CD4-positive, alpha-beta memory T cell (primary cell): ENCODE data around the gene HSPA12A. TPM values are rescaled to one million over a fixed set of nuclear protein-coding genes. Genes with fewer than 3 reads are reported as not detected.

Experiments used
- CTCF ChIA-PET: fragments of 350-600 bp; sonication (Branson Sonifier 250); formaldehyde crosslinking; loops from one replicate; lab custom pipeline; 2021; ENCODE audit warnings: inconsistent platforms; ENCODE audit not compliant: partially characterized antibody; lab: Charles Lee
- POLR2A ChIA-PET: fragments of 350-600 bp; sonication (Branson Sonifier 250); formaldehyde crosslinking; loops from one replicate; lab custom pipeline; 2021; ENCODE audit not compliant: partially characterized antibody; lab: Charles Lee
- DNase-seq, 5 donors: peaks; one replicate each; pipeline versions ENCODE4 v3.0.0 to v3.0.0-alpha.2; 2020 to 2022; ENCODE audit warnings: mixed read lengths in 1 of 5
- H3K27ac ChIP-seq: one replicate; pipeline ENCODE4 v1.7.0; 2013; ENCODE audit warnings: low read depth, low read length
- H3K27me3 ChIP-seq: 2 replicates; pipeline ENCODE4 v1.7.0; 2013; ENCODE audit warnings: mild to moderate bottlenecking, low read length, moderate library complexity; ENCODE audit not compliant: insufficient read depth
- H3K36me3 ChIP-seq: 2 replicates; pipeline ENCODE4 v1.7.0; 2013; ENCODE audit warnings: mild to moderate bottlenecking, low read length, moderate library complexity; ENCODE audit not compliant: insufficient read depth
- H3K4me1 ChIP-seq: 2 replicates; pipeline ENCODE4 v1.7.0; 2013; ENCODE audit warnings: mild to moderate bottlenecking, low read length, moderate library complexity; ENCODE audit not compliant: insufficient read depth
- H3K4me3 ChIP-seq, 2 donors: one replicate each; pipeline ENCODE4 v1.7.0; 2013; ENCODE audit warnings: low read length in 2 of 2, mild to moderate bottlenecking in 1 of 2
- H3K9me3 ChIP-seq, 2 donors: one replicate each; pipeline ENCODE4 v1.7.0; 2013; ENCODE audit warnings: low read length in 2 of 2, control low read depth in 1 of 2; ENCODE audit not compliant: control insufficient read depth in 1 of 2
- H3K27ac Mint-ChIP-seq, 7 donors: one replicate each; pipeline ENCODE4 v1.8.0; 2020 to 2021; ENCODE audit warnings: mixed read lengths in 7 of 7, mild to moderate bottlenecking in 6 of 7, inconsistent platforms in 3 of 7, moderate library complexity in 3 of 7
- H3K27me3 Mint-ChIP-seq, 2 donors: one replicate each; pipeline ENCODE4 v1.8.0; 2020 to 2021; ENCODE audit warnings: mixed read lengths in 2 of 2
- H3K36me3 Mint-ChIP-seq, 2 donors: one replicate each; pipeline ENCODE4 v1.8.0; 2020 to 2021; ENCODE audit warnings: mixed read lengths in 2 of 2, inconsistent platforms in 1 of 2, mild to moderate bottlenecking in 1 of 2
- H3K4me1 Mint-ChIP-seq, 4 donors: one replicate each; pipeline ENCODE4 v1.8.0; 2020 to 2021; ENCODE audit warnings: mixed read lengths in 4 of 4, mild to moderate bottlenecking in 1 of 4
- H3K4me3 Mint-ChIP-seq, 8 donors: one replicate each; pipeline ENCODE4 v1.8.0; 2020 to 2021; ENCODE audit warnings: mixed read lengths in 8 of 8, mild to moderate bottlenecking in 7 of 8, moderate library complexity in 6 of 8, inconsistent platforms in 3 of 8
- H3K9me3 Mint-ChIP-seq, 8 donors: one replicate each; pipeline ENCODE4 v1.8.0; 2020 to 2021; ENCODE audit warnings: mixed read lengths in 8 of 8, mild to moderate bottlenecking in 5 of 8, inconsistent platforms in 3 of 8, moderate library complexity in 1 of 8
- intact Hi-C: fragments of 100-400 bp; cut with micrococcal nuclease; formaldehyde crosslinking; loops from one replicate; pipeline ENCODE4 v1.15.1; 2023
- polyA plus RNA-seq, 2 donors: library from polyadenylated mRNA; unstranded; fragments of 300-500 nt; fragmentation: Illumina TruSeq; gene quantifications; one replicate each; pipeline ENCODE4 v1.2.3, GENCODE V29; 2021
- total RNA-seq, 2 experiments: library from RNA; stranded (reverse); gene quantifications; one replicate each; pipeline ENCODE4 v1.2.3, GENCODE V29; 2021

Gene HSPA12A
- total and polyA plus RNA-seq, 4 experiments from 2014 or later = 0.14 to 0.64 (median 0.36) TPM; not detected in 1

GRCh38 chr10:116663342-116663741 is 79.0 kb downstream of the HSPA12A start:
- peaks cover 0 to 5% (median 0%) of the 10 kb centered on the region in 8 donors for H3K9me3 Mint-ChIP-seq
- no peaks in the 10 kb centered on the region for H3K36me3 Mint-ChIP-seq
- no peak for DNase-seq
- Histone ChIP-seq H3K4me1 (no peaks in the 10 kb centered on the region), H3K27me3 (no peaks in the 10 kb centered on the region), H3K9me3 (no peaks in the 10 kb centered on the region), H3K27ac (no peak overlapping the region), H3K36me3 (no peaks in the 10 kb centered on the region), H3K4me3 (no peak overlapping the region)
- intact Hi-C loops = no loop called here
- H3K4me1 Mint-ChIP-seq = no peaks in the 10 kb centered on the region
- POLR2A ChIA-PET = no interaction called here
- H3K27ac Mint-ChIP-seq = no peak overlapping the region
- H3K27me3 Mint-ChIP-seq = peaks cover 4 to 6% of the 10 kb centered on the region in 2 donors
- CTCF ChIA-PET = no interaction called here
- H3K4me3 Mint-ChIP-seq = no peak overlapping the region

DNA sequence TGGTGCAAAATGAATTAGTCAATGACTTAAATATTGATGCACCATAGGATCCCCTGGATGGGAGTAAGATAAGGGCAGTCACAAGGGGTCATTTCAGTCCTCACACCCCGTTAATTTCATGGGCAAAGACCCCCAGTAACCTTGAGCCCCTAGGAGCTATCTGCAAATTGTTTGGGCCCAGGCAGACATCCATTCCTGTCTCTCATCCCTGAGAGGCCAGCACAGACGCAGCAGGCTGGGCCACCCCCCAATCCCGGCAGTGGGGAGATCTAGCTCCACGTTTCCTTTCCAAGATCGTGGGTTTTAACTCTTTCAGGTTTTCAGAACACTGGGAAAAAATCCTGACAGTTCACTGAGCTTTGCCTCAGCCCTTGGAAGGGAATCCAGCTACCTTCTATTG is 81.5 kb downstream of the HSPA12A start:
- no peaks in the 10 kb centered on the region for H3K36me3 Mint-ChIP-seq
- H3K27me3 Mint-ChIP-seq = peaks cover 2 to 7% of the 10 kb centered on the region in 2 donors
- Histone ChIP-seq H3K27ac (no peak overlapping the region), H3K9me3 (no peaks in the 10 kb centered on the region), H3K4me1 (no peaks in the 10 kb centered on the region), H3K36me3 (no peaks in the 10 kb centered on the region), H3K27me3 (no peaks in the 10 kb centered on the region), H3K4me3 (no peak overlapping the region)
- ChIA-PET CTCF (interaction anchor here (1.6 kb wide), 1 partner anchor 21 kb away, joined by 7 read pairs; no protein-coding TSS in a partner anchor), POLR2A (no interaction called here)
- intact Hi-C loops = no loop called here
- H3K4me1 Mint-ChIP-seq = no peaks in the 10 kb centered on the region
- DNase-seq = no peak
- H3K27ac Mint-ChIP-seq = no peak overlapping the region
- H3K4me3 Mint-ChIP-seq = no peak overlapping the region
- no peaks in the 10 kb centered on the region for H3K9me3 Mint-ChIP-seq

DNA sequence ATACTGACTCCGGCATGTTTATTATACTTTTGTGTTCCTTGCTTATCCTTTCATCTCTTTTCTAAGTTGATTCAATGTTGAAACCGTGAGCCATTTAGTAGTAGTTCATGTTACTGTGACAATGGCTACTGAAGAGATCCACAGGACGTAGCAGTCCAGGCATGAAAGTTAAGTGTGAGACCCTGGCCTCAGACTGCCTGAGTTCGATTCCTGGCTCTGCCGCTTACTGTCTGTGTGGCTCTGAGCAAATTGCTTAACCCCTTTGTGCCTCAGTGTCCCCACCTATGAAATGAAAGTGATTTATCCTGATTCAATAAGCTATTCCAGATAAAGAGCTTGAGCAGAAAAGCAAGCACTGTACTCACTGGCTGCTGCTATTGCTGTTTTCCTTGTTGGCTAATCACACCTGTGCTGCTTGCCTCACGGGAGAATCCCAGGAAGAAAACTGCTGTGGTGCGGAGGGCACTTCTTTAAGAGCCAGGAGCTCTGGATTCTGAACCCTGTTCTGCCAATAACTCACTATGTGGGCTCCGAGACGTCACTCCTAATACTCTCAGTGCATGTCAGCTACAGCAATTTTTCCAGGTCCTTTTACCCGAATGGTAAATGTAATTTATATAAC is 83.2 kb downstream of the HSPA12A start:
- Mint-ChIP-seq H3K9me3 (peaks cover 0 to under 1% (median 0%) of the 10 kb centered on the region in 8 donors), H3K36me3 (no peaks in the 10 kb centered on the region), H3K4me1 (no peaks in the 10 kb centered on the region), H3K27ac (no peak overlapping the region), H3K27me3 (peaks cover 7 to 9% of the 10 kb centered on the region in 2 donors), H3K4me3 (no peak overlapping the region)
- H3K9me3 ChIP-seq = no peaks in the 10 kb centered on the region
- H3K4me3 ChIP-seq = no peak overlapping the region
- no peak for DNase-seq
- no peaks in the 10 kb centered on the region for H3K36me3 ChIP-seq
- no peaks in the 10 kb centered on the region for H3K4me1 ChIP-seq
- intact Hi-C loops = no loop called here
- CTCF ChIA-PET = no interaction called here
- POLR2A ChIA-PET = no interaction called here
- H3K27me3 ChIP-seq = no peaks in the 10 kb centered on the region
- H3K27ac ChIP-seq = no peak overlapping the region

GRCh38 chr10:116657863-116658551 is 84.4 kb downstream of the HSPA12A start:
- H3K27ac ChIP-seq = no peak overlapping the region
- no peaks in the 10 kb centered on the region for H3K4me1 Mint-ChIP-seq
- no peak for DNase-seq
- peaks cover 7 to 9% of the 10 kb centered on the region in 2 donors for H3K27me3 Mint-ChIP-seq
- no peak overlapping the region for H3K4me3 ChIP-seq
- CTCF ChIA-PET = interaction anchor here (0.8 kb wide), 1 partner anchor 131 kb away, joined by 3 read pairs; no protein-coding TSS in a partner anchor
- H3K9me3 Mint-ChIP-seq = peaks cover 0 to 2% (median 0%) of the 10 kb centered on the region in 8 donors
- H3K36me3 Mint-ChIP-seq = no peaks in the 10 kb centered on the region
- H3K36me3 ChIP-seq = no peaks in the 10 kb centered on the region
- intact Hi-C loops = no loop called here
- no peak overlapping the region for H3K4me3 Mint-ChIP-seq
- no peak overlapping the region for H3K27ac Mint-ChIP-seq
- no peaks in the 10 kb centered on the region for H3K4me1 ChIP-seq
- H3K27me3 ChIP-seq = no peaks in the 10 kb centered on the region
- no peaks in the 10 kb centered on the region for H3K9me3 ChIP-seq
- POLR2A ChIA-PET = no interaction called here

DNA sequence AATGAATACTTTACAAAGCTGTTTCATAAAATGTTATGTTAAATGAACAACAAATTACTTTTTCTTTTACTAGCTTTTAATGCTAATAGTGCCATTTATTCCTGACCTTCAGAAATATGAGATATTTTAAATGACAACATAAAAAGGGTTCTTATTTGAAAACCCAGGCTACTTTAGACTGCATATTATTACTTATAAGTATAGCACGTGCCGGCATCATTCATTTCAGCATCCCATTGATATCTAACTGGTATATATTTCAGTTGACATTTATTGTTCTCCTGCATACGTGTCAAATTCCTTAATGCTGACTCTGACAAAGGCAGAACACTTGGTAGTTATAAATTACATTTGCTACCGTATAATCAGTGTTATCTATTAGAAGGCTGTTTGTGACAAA is 86.3 kb downstream of the HSPA12A start:
- Mint-ChIP-seq H3K9me3 (peaks cover 0 to 5% (median under 1%) of the 10 kb centered on the region in 8 donors), H3K4me1 (no peaks in the 10 kb centered on the region), H3K27ac (no peak overlapping the region), H3K27me3 (peaks cover 9% of the 10 kb centered on the region in 2 donors), H3K4me3 (no peak overlapping the region), H3K36me3 (no peaks in the 10 kb centered on the region)
- no peak for DNase-seq
- H3K4me3 ChIP-seq = no peak overlapping the region
- H3K27me3 ChIP-seq = no peaks in the 10 kb centered on the region
- ChIA-PET POLR2A (no interaction called here), CTCF (no interaction called here)
- no peaks in the 10 kb centered on the region for H3K9me3 ChIP-seq
- no peak overlapping the region for H3K27ac ChIP-seq
- H3K4me1 ChIP-seq = no peaks in the 10 kb centered on the region
- intact Hi-C loops = no loop called here
- no peaks in the 10 kb centered on the region for H3K36me3 ChIP-seq

DNA sequence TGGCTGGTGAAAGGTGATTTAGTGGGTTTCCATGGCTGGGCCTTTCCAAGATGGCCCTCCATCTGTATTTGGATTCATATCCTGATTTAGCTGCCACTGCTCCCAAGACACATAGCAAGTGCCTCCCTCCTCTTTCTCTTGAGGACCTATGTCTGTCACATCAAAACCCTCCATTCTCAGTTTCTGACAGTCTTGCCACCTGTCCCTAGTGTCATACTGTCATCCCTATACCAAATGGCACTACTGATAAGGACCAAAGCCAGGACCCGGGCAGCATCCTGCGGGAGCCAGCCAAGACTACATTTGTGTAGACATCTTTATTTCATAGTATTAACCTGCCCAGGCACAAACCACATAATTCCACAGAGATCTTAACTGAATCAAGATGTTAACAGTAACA is 86.8 kb downstream of the HSPA12A start:
- POLR2A ChIA-PET = no interaction called here
- H3K9me3 Mint-ChIP-seq = peaks cover 0 to 5% (median 1%) of the 10 kb centered on the region in 8 donors
- H3K27ac Mint-ChIP-seq = no peak overlapping the region

DNA sequence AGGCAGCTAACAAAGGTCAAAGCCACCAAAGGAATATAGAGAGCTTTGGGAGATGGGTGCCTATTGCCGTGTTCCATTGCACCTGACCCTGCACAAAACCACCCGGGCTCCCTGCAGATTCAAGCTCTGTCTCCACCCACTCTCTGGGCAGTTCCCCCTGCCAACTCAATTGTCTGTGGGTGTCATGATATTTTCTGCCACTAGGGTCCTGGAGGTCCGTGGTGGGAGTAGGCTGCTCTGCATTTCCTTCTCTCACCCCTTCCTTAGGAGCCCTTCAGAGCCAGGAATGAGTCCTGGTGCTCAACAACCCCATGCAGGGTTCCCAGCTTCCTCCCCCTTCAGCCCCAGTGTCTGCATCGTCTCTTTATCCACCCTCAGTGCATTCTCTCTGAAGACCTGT is 87.5 kb downstream of the HSPA12A start:
- Histone ChIP-seq H3K27me3 (no peaks in the 10 kb centered on the region), H3K9me3 (no peaks in the 10 kb centered on the region), H3K36me3 (no peaks in the 10 kb centered on the region), H3K4me1 (no peaks in the 10 kb centered on the region), H3K4me3 (no peak overlapping the region), H3K27ac (no peak overlapping the region)
- no peak for DNase-seq
- H3K27ac Mint-ChIP-seq = no peak overlapping the region
- peaks cover 0 to 5% (median 2%) of the 10 kb centered on the region in 8 donors for H3K9me3 Mint-ChIP-seq
- POLR2A ChIA-PET = no interaction called here
- no peaks in the 10 kb centered on the region for H3K36me3 Mint-ChIP-seq
- no peak overlapping the region for H3K4me3 Mint-ChIP-seq
- intact Hi-C loops = no loop called here
- CTCF ChIA-PET = interaction anchor here (1.0 kb wide), 1 partner anchor 28 kb away, joined by 3 read pairs; no protein-coding TSS in a partner anchor
- no peaks in the 10 kb centered on the region for H3K4me1 Mint-ChIP-seq
- peaks cover 9% of the 10 kb centered on the region in 2 donors for H3K27me3 Mint-ChIP-seq

More for the DNA sequence above, 86.8 kb downstream of the HSPA12A start:
- Histone ChIP-seq H3K9me3 (no peaks in the 10 kb centered on the region), H3K4me3 (no peak overlapping the region), H3K4me1 (no peaks in the 10 kb centered on the region), H3K27ac (no peak overlapping the region), H3K27me3 (no peaks in the 10 kb centered on the region), H3K36me3 (no peaks in the 10 kb centered on the region)
- Mint-ChIP-seq H3K4me1 (no peaks in the 10 kb centered on the region), H3K36me3 (no peaks in the 10 kb centered on the region), H3K27me3 (peaks cover 9% of the 10 kb centered on the region in 2 donors), H3K4me3 (no peak overlapping the region)
- CTCF ChIA-PET = interaction anchor here (1.0 kb wide), 1 partner anchor 27 kb away, joined by 3 read pairs; no protein-coding TSS in a partner anchor
- intact Hi-C loops = no loop called here
- DNase-seq = no peak
